H9 (cell line): ENCODE results near the gene CELF5. TPM values are rescaled to one million over a fixed set of nuclear protein-coding genes. Genes with fewer than 3 reads are reported as not detected.
A peak's percentile ranks its signal among the peaks of the same experiment; 100 is the strongest.

Experiments
- DNase-seq: peaks from one replicate; pipeline ENCODE4 v3.0.0-alpha.2; 2017
- H2AFZ ChIP-seq: one replicate; pipeline ENCODE4 v1.6.1; 2013; ENCODE audit warnings: mild to moderate bottlenecking, low read length, control low read depth, moderate library complexity
- H2AK5ac ChIP-seq: 2 replicates; pipeline ENCODE4 v1.6.1; 2013; ENCODE audit warnings: low read length, control low read depth, mixed read lengths; ENCODE audit not compliant: insufficient read length
- H2BK120ac ChIP-seq: one replicate; pipeline ENCODE4 v1.6.1; 2013; ENCODE audit warnings: low read depth, mild to moderate bottlenecking, low read length, control low read depth, inconsistent platforms; ENCODE audit not compliant: poor library complexity, severe bottlenecking
- H2BK12ac ChIP-seq: 2 replicates; pipeline ENCODE4 v1.6.1; 2013; ENCODE audit warnings: low read length, control low read depth, mixed read lengths, low read depth; ENCODE audit not compliant: insufficient read length
- H2BK15ac ChIP-seq: 2 replicates; pipeline ENCODE4 v1.6.1; 2013; ENCODE audit warnings: low read depth, low read length, control low read depth
- H2BK20ac ChIP-seq: one replicate; pipeline ENCODE4 v1.6.1; 2013; ENCODE audit warnings: low read depth, mild to moderate bottlenecking, low read length, control low read depth, inconsistent platforms; ENCODE audit not compliant: poor library complexity, severe bottlenecking
- H2BK5ac ChIP-seq: 2 replicates; pipeline ENCODE4 v1.6.1; 2013; ENCODE audit warnings: low read length, control low read depth, mixed read lengths; ENCODE audit not compliant: insufficient read length
- H3K14ac ChIP-seq: 2 replicates; pipeline ENCODE4 v1.6.1; 2013; ENCODE audit warnings: low read length, control low read depth; ENCODE audit not compliant: insufficient read depth
- H3K18ac ChIP-seq: 2 replicates; pipeline ENCODE4 v1.6.1; 2013; ENCODE audit warnings: low read depth, mild to moderate bottlenecking, mixed read lengths, low read length, control low read depth; ENCODE audit not compliant: insufficient read length
- H3K23ac ChIP-seq: 2 replicates; pipeline ENCODE4 v1.6.1; 2013; ENCODE audit warnings: low read length, control low read depth, mixed read lengths, low read depth; ENCODE audit not compliant: insufficient read length
- H3K23me2 ChIP-seq: 2 replicates; pipeline ENCODE4 v1.6.1; 2013; ENCODE audit warnings: low read depth, mild to moderate bottlenecking, mixed read lengths, low read length, control low read depth; ENCODE audit not compliant: insufficient read length, poor library complexity, severe bottlenecking
- H3K27ac ChIP-seq: 2 replicates; pipeline ENCODE4 v1.5.1; 2013; ENCODE audit warnings: low read length, control low read depth, mixed read lengths, low read depth; ENCODE audit not compliant: insufficient read length
- H3K27me3 ChIP-seq: 2 replicates; pipeline ENCODE4 v1.6.1; 2013; ENCODE audit warnings: low read length, control low read depth, inconsistent platforms; ENCODE audit not compliant: insufficient read depth
- H3K4ac ChIP-seq: 2 replicates; pipeline ENCODE4 v1.6.1; 2013; ENCODE audit warnings: low read depth, mild to moderate bottlenecking, control low read depth, inconsistent platforms, low read length, moderate library complexity
- H3K4me1 ChIP-seq: 2 replicates; pipeline ENCODE4 v1.6.1; 2013; ENCODE audit warnings: low read length, control low read depth, inconsistent platforms; ENCODE audit not compliant: insufficient read depth
- H3K4me2 ChIP-seq: 2 replicates; pipeline ENCODE4 v1.6.1; 2013; ENCODE audit warnings: low read length, control low read depth, mixed read lengths; ENCODE audit not compliant: insufficient read length, insufficient read depth
- H3K56ac ChIP-seq: 2 replicates; pipeline ENCODE4 v1.6.1; 2013; ENCODE audit warnings: low read depth, mild to moderate bottlenecking, mixed read lengths, low read length, control low read depth; ENCODE audit not compliant: insufficient read length
- H3K79me1 ChIP-seq: 2 replicates; pipeline ENCODE4 v1.6.1; 2013; ENCODE audit warnings: low read depth, mild to moderate bottlenecking, moderate library complexity, low read length, control low read depth, inconsistent platforms; ENCODE audit not compliant: insufficient read depth, poor library complexity, severe bottlenecking
- H3K79me2 ChIP-seq: 2 replicates; pipeline ENCODE4 v1.6.1; 2013; ENCODE audit warnings: low read length, control low read depth, inconsistent platforms; ENCODE audit not compliant: insufficient read depth
- H3K9ac ChIP-seq: 2 replicates; pipeline ENCODE4 v1.6.1; 2013; ENCODE audit warnings: low read length, control low read depth, mixed read lengths; ENCODE audit not compliant: insufficient read length; ENCODE audit errors: extremely low read depth
- H3K9me3 ChIP-seq: one replicate; pipeline ENCODE4 v1.6.1; 2013; ENCODE audit warnings: low read depth, low read length, inconsistent platforms; ENCODE audit not compliant: control insufficient read depth
- H3T11ph ChIP-seq: one replicate; pipeline ENCODE4 v1.6.1; 2013; ENCODE audit warnings: mild to moderate bottlenecking, low read length, control low read depth, inconsistent platforms
- H4K20me1 ChIP-seq: one replicate; pipeline ENCODE4 v1.6.1; 2013; ENCODE audit not compliant: control insufficient read depth, insufficient read length, insufficient read depth
- H4K5ac ChIP-seq: 2 replicates; pipeline ENCODE4 v1.6.1; 2013; ENCODE audit warnings: low read depth, mild to moderate bottlenecking, mixed read lengths, low read length, control low read depth; ENCODE audit not compliant: insufficient read length
- H4K8ac ChIP-seq: replicated peaks from 2 replicates; pipeline ENCODE4 v1.6.1; 2013; ENCODE audit warnings: low read length, control low read depth, mixed read lengths, low read depth; ENCODE audit not compliant: insufficient read length
- H4K91ac ChIP-seq: 2 replicates; pipeline ENCODE4 v1.6.1; 2013; ENCODE audit warnings: low read depth, mild to moderate bottlenecking, moderate library complexity, mixed read lengths, low read length, control low read depth; ENCODE audit not compliant: insufficient read length
- H3K27ac Mint-ChIP-seq, 3 experiments: 2 replicates in 2 of 3; 3 replicates in 1 of 3; pipeline ENCODE4 v1.8.0; 2020 to 2021; ENCODE audit warnings: mixed read lengths in 3 of 3, mild to moderate bottlenecking in 1 of 3, moderate library complexity in 1 of 3
- H3K27me3 Mint-ChIP-seq: 2 replicates; pipeline ENCODE4 v1.8.0; 2021; ENCODE audit warnings: low read depth, mild to moderate bottlenecking, moderate library complexity, mixed read lengths
- H3K36me3 Mint-ChIP-seq, 3 experiments: 2 replicates in 2 of 3; 3 replicates in 1 of 3; pipeline ENCODE4 v1.8.0; 2020 to 2021; ENCODE audit warnings: low read depth in 3 of 3, mixed read lengths in 3 of 3; ENCODE audit not compliant: insufficient read depth in 1 of 3
- H3K4me1 Mint-ChIP-seq, 2 experiments: 2 replicates each; pipeline ENCODE4 v1.8.0; 2020; ENCODE audit warnings: mixed read lengths in 2 of 2
- H3K4me3 Mint-ChIP-seq, 2 experiments: 2 replicates in 1 of 2; 3 replicates in 1 of 2; pipeline ENCODE4 v1.8.0; 2020 to 2021; ENCODE audit warnings: mild to moderate bottlenecking in 2 of 2, mixed read lengths in 2 of 2, moderate library complexity in 1 of 2
- H3K9me3 Mint-ChIP-seq, 2 experiments: 2 replicates in 1 of 2; 3 replicates in 1 of 2; pipeline ENCODE4 v1.8.0; 2020; ENCODE audit warnings: mild to moderate bottlenecking in 2 of 2, mixed read lengths in 2 of 2, moderate library complexity in 1 of 2
- WGBS: extraction: QIAGEN DNeasy Blood & Tissue Kit; methylation state at CpG from one replicate; pipeline ENCODE4 v1.1.7; 2013; ENCODE audit warnings: missing lambda C conversion rate, low lambda C conversion rate, mixed read lengths; ENCODE audit not compliant: insufficient read length; ENCODE audit errors: extremely low coverage; 5-methylcytosine and 5-hydroxymethylcytosine counted together
- total RNA-seq: library from RNA; stranded (reverse); gene quantifications from 2 replicates; pipeline ENCODE4 v1.2.1, GENCODE V29; 2021
- TF ChIP-seq, protein P1 (sequence below): fragments of 200-600 bp; sonication (generic); conservative IDR thresholded peaks from 3 replicates; pipeline ENCODE4 v1.8.0; 2021; ENCODE audit warnings: antibody characterized with exemption, mild to moderate bottlenecking

CELF5 gene
- total RNA-seq, 1 experiment from 2014 or later = 4.8 TPM

DNA sequence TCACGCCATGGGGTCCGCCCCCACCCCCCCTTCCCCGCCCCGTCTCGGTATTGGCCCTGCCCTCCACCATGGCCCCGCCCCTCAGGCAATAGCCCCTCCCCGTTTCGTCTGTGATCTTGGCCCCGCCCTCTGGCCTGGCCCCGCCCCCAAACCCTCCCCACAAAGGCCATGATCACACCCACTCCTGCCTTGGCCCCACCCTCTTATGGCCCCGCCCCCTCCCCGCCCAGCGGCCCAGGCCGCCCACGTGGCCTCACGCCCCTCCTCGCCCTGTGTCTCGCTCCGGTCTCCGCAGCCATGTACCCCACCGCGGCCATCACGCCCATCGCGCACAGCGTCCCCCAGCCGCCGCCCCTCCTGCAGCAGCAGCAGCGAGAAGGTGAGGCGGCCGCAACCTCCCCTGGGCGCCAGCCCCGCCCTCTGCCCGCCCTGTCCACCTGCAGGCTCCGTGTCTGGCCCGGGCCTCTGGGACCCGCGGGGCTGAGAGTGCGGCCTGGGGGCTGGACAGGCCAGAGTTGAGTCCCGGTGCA is 61.3 kb downstream of the CELF5 start:
- Mint-ChIP-seq H3K4me3 (peak overlapping the region; percentile 63 to 80; a peak in 4 of 5 replicates), H3K27ac (peak overlapping the region in 1 of 3 experiments; percentile 86; a peak in 1 of 7 replicates), H3K27me3 (peaks cover 12% of the 10 kb centered on the region), H3K9me3 (no peaks in the 10 kb centered on the region), H3K36me3 (peaks cover 0 to 8% (median 8%) of the 10 kb centered on the region in 3 experiments; a peak in 2 of 7 replicates), H3K4me1 (peaks cover 7 to 15% of the 10 kb centered on the region in 2 experiments)
- no peak overlapping the region for H2BK12ac ChIP-seq
- no peaks in the 10 kb centered on the region for H3K79me2 ChIP-seq
- no peak overlapping the region for H3T11ph ChIP-seq
- H3K4me1 ChIP-seq = no peaks in the 10 kb centered on the region
- no peak overlapping the region for H2BK15ac ChIP-seq
- peak overlapping the region; percentile 46 for H3K4me2 ChIP-seq
- no peak overlapping the region for H3K9ac ChIP-seq
- no peak overlapping the region for H2AK5ac ChIP-seq
- H2BK5ac ChIP-seq = no peak overlapping the region
- no peak overlapping the region for H4K91ac ChIP-seq
- no peak overlapping the region for H2BK20ac ChIP-seq
- H3K23ac ChIP-seq = no peak overlapping the region
- H3K4ac ChIP-seq = no peak overlapping the region
- no peak overlapping the region for H2AFZ ChIP-seq
- no peak overlapping the region for H4K5ac ChIP-seq
- H3K27ac ChIP-seq = no peak overlapping the region
- no peak overlapping the region for H3K56ac ChIP-seq
- no peaks in the 10 kb centered on the region for H4K20me1 ChIP-seq
- no peak overlapping the region for H3K14ac ChIP-seq
- no peaks in the 10 kb centered on the region for H3K9me3 ChIP-seq
- no CpG with 5 or more reads among the region's 40 CpGs for WGBS
- H3K79me1 ChIP-seq = no peaks in the 10 kb centered on the region
- no peak overlapping the region for H4K8ac ChIP-seq
- no peaks in the 10 kb centered on the region for H3K27me3 ChIP-seq
- H3K18ac ChIP-seq = no peak overlapping the region
- peaks cover 4% of the 10 kb centered on the region for H3K23me2 ChIP-seq
- no peak overlapping the region for H2BK120ac ChIP-seq
- peak; percentile 95 for DNase-seq
- TF ChIP-seq, protein P1, sequence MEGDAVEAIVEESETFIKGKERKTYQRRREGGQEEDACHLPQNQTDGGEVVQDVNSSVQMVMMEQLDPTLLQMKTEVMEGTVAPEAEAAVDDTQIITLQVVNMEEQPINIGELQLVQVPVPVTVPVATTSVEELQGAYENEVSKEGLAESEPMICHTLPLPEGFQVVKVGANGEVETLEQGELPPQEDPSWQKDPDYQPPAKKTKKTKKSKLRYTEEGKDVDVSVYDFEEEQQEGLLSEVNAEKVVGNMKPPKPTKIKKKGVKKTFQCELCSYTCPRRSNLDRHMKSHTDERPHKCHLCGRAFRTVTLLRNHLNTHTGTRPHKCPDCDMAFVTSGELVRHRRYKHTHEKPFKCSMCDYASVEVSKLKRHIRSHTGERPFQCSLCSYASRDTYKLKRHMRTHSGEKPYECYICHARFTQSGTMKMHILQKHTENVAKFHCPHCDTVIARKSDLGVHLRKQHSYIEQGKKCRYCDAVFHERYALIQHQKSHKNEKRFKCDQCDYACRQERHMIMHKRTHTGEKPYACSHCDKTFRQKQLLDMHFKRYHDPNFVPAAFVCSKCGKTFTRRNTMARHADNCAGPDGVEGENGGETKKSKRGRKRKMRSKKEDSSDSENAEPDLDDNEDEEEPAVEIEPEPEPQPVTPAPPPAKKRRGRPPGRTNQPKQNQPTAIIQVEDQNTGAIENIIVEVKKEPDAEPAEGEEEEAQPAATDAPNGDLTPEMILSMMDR = no peak
